22Rv1 (cell line): ENCODE results near the gene PGPEP1.

Source experiments
- ZFX ChIP-seq: fragments of 450-650 bp; IDR thresholded peaks from 2 replicates; pipeline ENCODE4 v1.6.1; 2017; ENCODE audit warnings: antibody characterized with exemption, borderline replicate concordance
- TF ChIP-seq, protein P1 (sequence below): fragments of 450-650 bp; IDR thresholded peaks from 2 replicates; pipeline ENCODE4 v1.5.1; 2017; ENCODE audit warnings: mild to moderate bottlenecking

DNA sequence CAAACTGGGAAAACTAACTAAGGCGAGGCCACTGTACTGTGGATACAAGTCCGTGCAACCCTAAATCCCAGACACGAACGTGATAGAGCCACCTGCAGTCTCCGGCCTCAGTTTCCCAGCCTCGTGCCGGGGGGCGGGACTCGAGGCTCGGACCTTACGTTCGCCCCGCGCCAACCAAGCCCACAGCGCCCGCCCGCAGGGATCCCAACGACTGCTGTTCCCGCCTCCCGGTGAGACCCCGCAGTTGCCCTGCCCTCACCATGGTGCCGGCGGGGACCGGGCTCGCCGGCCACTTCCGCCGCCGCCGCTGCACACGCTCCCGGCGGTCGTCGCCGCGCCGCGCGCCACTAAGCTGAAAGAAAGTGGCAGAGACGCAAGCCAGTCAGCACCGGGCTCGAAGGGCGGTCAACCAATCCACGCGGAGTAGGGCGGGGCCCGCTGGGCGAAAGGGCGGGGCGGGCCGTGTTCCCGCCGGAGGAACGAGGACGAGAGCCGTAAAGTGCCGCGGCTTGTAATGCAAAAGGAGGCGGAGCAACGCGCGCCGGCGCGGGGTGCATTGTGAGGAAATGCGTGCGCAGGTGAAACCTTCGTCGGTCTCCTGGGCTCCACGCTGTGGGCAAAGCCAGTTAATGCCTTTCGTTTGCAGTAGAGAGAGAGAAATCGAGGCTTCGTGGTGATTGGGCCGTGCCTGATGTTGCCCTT, 17.5 kb upstream of the PGPEP1 start, which contains the start of gene LSM4:
- TF ChIP-seq, protein P1, sequence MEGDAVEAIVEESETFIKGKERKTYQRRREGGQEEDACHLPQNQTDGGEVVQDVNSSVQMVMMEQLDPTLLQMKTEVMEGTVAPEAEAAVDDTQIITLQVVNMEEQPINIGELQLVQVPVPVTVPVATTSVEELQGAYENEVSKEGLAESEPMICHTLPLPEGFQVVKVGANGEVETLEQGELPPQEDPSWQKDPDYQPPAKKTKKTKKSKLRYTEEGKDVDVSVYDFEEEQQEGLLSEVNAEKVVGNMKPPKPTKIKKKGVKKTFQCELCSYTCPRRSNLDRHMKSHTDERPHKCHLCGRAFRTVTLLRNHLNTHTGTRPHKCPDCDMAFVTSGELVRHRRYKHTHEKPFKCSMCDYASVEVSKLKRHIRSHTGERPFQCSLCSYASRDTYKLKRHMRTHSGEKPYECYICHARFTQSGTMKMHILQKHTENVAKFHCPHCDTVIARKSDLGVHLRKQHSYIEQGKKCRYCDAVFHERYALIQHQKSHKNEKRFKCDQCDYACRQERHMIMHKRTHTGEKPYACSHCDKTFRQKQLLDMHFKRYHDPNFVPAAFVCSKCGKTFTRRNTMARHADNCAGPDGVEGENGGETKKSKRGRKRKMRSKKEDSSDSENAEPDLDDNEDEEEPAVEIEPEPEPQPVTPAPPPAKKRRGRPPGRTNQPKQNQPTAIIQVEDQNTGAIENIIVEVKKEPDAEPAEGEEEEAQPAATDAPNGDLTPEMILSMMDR: no peak
- no peak for TF ChIP-seq ZFX
